Stimulated activated CD8-positive, alpha-beta memory T cell treated with anti-CD3 and anti-CD28 coated beads, Interleukin-15, amount 100 ng/mL, for 24 hours (primary cell): Measurements from ENCODE around the gene SLC38A7.
"Not testable (repeated sequence)": the region's sequence is repeated elsewhere in the genome, so short reads cannot be mapped to it uniquely, and the experiment has no call there.

Source experiments
- DNase-seq: peaks from one replicate; pipeline ENCODE4 v3.0.0-alpha.2; 2020; ENCODE audit warnings: low read depth

SLC38A7 gene

DNA sequence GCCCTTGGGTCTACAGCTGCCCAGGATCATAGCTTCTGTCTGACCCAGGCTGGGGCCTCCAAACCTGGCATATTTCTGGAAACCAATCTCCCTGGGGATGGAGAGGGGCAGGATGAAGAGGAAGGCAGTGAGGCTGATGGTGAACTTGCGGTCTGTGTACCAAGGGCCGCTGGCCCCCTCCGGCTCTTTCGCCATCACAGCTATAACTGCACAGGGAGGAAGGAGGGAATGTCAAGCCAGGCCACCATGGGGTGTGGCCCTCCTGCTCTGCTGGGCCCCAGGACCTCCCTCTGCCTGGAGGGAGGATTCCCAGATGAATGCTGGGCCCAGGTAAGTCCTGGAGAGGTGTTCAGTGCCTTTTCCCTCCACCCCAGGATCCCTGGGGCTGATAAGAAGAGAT lies 6.3 kb downstream of the SLC38A7 start:
- no peak for DNase-seq

DNA sequence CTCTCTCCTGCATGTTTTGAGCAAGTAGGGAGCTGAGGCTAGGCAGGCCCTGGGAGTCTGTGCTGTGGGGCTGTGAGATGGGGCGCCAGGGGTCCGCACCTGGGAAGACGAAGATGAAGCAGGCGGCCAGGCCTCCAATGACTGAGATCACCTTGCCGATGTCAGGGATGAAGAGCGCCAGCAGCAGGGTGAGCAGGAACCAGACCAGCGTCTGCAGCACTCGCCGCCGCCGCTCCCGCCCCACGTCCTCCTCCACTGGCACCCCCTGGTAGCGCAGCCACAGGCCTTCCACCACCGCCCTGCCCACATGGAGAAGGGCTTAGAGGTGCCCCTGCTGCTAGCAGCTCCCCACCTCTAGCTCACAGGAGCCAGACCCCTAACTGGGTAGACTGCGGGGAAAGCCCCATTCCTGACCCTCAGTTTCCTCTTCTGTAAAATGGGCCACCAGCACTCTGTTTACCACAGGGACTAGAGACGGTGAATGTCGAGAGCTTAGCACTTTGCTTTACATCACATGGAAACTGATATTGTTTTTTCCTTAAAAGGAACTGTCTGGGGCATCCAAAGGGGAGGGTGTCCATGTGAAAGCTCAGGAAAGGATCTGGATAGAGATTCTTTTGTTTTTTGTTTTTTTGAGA lies 13.5 kb downstream of the SLC38A7 start:
- no peak for DNase-seq

DNA sequence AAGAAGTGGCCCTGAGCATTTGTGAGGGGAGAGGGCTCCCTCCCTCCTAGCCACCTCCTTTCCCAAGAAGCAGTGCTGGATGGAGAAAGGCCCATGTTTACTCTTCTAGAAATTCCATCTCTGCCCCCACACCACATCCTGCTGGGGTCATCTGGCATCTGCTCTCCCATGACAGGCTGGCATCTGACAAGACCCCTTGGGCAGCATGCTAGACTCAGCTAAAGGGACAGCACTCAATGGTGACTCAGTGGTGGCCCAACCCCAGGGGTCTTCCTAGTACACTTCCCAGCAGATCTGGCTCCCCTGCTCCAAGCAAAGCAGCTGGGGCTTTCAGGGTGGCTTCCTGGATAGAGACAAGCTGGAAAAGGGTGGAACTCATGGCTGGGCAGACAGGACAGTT lies 14.4 kb downstream of the SLC38A7 start:
- no peak for DNase-seq

DNA sequence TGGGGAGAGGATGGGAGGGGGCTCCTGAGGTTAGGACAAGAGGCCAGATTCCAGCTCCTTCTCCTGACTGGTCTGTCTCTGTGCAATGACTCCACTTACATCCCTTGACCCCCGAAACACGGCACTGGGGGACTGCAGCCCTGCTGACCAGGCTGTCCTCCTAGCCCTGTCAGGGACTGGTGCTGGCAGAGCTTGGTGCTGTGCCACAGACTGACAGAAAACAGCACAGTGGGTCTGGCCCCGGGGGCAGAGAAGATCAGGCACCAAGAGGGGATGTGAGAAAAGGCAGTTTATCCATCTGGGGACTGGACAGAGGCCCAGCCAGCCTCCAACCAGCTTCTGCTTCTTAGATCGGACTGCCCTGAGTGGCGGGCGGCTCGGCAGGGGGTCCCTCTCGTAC lies 19.4 kb downstream of the SLC38A7 start:
- no peak for DNase-seq

DNA sequence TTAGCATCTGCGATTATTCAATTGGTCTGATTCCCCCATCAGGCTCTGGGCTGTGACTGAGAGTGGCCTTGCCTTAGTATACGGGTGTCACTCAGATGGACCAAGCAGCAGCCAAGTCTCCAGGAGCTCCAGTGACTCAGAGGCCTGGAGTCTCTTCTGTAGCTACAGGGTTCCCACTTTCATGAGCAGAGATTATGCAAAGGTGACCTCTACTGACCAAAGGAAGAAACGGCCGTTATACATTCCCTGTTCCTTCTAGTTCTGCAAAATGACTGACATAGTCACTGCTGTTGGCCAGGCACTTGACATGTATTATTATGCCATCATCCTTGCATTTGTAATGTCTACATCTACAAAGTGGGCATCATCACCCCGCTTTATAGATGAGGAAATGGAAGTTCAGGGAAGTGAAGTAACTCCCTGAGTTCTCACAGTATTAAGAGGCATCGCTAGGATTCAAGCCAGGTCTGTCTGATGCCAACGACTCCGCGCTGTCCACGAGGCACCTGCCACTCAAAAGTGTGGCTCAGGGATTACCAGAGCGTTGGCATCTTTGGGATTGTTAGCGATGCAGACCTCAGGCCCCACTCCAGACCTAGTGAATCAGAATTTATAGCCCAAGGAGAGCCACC lies 23.3 kb downstream of the SLC38A7 start:
- DNase-seq = no peak

DNA sequence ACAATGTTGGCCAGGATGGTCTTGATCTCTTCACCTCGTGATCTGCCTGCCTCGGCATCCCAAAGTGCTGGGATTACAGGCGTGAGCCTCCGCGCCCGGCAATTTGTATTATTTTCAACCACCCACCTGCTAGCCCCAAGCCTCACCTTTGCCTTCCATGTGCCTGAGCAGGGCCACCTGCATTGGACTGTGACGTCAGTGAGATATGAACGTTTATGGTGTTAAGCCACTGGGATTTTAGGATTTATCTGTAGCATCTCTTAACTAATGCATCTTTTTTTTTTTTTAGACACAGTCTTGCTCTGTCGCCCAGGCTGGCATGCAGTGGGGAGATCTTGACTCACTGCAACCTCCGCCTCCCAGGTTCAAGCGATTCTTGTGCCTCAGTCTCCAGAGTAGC lies 24.7 kb downstream of the SLC38A7 start:
- not testable (repeated sequence) for DNase-seq

DNA sequence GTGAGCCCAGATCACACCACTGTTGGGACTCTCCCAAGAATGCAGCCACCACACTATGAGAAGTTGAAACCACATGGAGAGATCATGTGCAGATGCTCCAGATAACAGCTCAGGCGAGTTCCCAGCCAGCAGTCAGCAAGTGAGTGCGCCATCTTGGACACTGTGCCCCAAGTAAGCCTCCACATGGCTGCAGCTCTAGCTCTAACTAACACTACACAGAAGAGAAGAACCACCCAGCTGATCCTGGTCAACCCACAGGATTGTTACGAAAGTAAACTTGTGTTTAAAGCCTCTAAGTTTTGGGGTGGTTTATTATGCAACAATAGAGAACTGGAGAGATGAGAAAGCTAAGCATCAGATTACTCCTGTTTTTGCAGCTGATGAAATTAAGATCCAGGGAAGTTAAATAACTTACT lies 25.8 kb downstream of the SLC38A7 start:
- DNase-seq = no peak

DNA sequence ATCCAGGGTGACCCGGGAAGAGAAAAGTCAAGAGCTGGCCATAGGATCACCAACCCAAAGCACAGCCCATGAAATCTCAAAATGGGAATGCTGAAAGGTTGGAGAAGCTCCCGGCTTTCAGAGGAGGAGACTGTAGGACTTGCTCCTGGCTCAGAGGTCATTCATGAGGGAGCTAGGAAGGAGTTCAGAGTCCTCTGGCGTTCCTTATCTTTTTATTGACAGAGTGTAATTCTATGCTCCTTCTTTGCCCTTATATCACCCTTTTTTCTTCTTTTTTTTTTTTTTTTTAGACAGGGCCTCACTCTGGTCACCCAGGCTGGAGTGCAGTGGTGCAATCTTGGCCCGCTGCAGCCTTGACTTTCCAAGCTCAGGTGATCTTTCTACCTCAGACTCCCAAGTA lies 27.7 kb downstream of the SLC38A7 start:
- no peak for DNase-seq

DNA sequence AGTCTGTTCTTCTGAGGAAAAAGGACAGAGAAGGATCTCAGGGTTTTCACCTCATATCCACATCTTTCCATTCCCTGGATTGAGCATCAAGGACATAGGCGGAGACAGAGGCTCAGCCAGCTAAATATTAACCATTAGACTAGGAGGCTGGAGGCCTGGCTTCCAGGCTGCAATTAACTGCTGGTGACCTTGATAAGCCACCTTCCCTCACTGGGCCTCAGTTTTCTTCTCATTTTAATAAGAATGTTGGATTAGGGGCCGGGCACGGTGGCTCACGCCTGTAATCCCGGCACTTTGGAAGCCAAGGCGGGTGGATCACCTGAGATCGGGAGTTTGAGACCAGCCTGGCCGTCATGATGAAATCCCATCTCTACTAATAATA lies 29.4 kb downstream of the SLC38A7 start:
- no peak for DNase-seq

DNA sequence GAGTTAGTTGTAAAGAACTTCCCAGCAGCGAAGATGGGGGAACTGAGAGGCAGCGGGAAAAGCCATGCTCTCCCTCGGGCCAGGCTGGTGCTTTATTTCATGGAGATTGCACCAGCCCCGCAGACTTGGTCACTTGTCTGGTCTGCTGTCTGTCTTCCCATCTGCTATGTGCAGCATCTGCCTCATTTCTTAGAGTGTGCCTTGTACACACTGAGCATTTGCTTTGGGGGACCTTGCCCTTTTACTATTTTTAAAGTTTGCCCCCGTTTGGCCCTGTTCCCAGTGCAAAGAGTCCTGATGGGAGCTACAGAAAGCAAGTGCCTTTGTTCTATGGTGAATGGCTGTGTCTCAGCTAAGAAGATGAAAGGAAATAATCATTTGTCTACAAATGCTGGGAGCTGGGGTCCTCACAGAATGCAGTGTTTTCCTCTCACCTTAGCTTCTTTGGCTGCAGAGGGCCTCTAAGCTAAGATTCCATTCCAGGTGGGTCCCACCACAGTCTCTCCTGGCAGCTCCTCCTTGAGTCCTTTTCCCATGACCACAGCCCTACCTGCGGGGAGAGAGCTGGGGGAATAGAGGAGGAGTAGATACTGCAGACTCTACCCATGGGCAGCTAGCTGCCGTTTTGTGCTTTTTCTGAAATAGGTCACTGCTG lies 29.9 kb downstream of the SLC38A7 start:
- DNase-seq = no peak

DNA sequence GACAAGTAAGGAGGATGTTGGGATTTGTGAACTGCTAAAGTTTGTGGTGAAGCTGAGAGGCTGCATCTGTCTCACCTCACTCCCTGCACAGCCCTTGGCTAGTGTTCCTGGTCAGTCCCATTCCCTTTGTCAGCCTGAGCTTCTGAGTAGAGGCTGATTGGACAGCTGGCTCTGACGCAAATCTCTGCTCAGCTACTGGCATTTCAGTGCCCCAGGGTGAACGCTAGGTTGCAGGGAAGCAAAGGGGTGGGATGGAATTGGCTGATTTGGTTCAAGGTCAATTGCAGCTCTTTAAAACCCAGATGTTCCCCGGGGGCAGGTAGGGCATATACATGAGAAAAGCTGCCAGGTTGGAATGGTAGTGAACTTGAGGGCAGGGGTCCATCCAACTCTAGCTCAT lies 31.8 kb downstream of the SLC38A7 start:
- DNase-seq = no peak

DNA sequence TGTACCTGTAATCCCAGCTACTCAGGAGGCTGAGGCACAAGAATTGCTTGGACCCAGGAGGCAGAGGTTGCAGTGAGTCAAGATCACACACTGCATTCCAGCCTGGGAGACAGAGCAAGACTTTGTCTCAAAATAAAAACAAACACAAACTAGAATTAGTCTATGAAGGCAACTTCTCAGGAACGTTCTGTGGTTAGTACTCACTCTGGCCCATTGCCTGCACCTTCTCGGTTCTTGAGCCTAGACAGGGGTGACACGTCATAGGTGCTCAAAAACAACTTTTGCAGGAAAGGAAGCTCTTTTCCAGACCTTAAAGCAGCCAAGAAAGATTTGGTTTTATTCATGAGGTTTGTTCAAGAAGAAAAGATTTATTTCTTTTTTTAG lies 32.6 kb downstream of the SLC38A7 start:
- no peak for DNase-seq

DNA sequence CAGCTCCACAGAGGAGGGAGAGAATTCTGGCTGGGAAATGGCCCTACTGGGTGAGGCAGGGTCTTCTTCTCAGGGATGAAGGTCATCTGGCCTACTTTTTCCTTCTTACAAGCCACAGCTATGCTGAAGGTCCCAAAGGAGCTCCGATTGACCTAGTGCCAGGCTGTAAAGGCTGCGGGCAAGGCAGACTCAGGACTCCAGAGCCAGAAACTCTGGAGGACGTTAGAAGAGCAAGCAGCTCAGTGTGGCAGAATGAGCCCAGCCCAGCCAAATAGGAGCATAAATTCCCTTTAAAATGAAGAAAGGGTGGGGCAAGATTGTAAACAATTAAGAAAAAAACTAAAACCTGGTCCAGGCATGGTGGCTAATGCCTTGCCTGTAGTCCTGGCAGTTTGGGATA lies 34.9 kb downstream of the SLC38A7 start:
- DNase-seq = no peak

DNA sequence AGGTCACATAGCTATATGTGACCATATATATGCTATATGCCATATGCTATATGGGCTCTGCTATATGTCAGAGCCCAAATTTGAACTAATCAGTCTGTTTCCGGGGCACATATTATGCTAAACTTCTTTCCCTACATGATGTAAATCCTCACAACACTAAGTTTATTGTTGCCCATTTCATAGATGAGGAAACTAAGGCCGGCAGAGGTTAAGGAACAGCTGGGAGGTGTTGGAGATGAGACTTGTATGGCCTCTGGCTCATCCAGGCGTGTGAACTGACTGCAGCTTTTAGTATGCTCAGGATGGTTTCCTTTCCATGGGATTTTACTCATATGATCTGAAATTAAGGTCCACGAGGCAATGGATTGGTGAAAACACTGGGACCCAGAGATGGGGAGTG lies 37.5 kb downstream of the SLC38A7 start:
- no peak for DNase-seq

DNA sequence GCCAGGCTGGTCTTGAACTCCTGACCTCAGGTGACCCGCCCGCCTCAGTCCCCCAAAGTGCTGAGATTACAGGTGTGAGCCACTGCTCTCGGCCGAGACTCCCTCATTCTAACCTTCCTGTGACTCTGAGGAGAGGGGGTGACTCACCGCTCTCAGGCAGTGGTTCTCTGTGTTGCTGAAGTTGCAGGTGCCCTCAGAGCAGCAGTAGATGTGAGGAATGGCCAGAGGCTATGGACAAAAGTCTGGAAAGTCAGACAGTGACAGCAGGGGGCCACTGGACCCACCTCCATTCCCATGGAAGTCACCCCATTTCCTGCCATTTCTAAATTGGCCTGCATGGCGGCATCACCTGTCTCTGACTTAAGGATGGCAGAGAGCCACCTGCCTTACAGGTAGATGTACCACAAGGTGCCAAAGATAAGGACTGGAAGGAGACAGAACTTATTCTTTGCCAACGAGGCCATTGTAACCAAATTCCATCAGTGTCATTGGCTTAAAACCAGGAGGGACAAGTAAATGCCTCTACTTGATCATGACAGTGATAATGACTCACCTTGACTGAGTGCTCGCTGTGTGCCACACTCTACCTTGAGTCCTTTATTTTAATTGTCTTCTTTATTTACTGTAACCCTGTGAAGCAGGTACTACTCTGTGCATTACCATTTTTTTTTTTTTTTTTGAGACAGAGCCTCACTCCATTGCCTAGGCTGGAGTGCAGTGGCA lies 39.6 kb downstream of the SLC38A7 start:
- no peak for DNase-seq

DNA sequence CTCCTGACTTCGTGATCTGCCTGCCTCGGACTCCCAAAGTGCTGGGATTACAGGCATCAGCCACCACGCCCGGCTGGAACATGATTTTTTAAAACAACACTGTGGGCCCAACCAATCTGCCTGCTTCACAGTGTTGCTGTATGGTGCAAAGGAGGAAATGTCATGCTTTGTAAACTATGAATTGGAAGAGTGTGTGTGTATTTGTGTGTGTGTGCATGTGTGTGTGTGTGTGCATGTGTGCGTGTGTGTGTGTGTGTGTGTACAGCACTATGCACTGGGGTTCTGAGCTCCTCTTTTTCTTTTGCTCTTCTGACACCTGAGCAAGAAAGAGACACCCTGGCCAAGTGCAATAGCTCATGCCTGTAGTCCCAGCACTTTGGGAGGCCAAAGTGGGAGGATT lies 40.5 kb downstream of the SLC38A7 start:
- no peak for DNase-seq

DNA sequence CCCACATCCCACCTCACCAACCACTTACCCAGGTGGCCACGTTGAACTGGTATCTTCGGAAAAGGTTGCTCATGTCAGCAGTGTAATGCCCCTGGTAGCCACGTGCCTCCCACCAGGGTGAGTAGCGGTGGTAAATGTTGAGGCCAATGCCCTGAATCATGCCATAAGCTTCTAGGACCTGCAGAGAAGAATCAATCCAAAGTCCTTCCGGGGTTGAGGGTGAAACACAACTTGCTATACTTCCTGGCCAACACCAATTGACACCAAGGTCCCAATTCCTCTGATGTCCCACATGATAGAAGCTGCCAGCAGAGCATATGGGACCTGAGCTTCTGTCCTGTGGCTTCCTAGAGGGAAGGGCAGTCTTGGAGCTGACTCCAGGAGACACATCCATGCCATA lies 43.6 kb downstream of the SLC38A7 start:
- no peak for DNase-seq

DNA sequence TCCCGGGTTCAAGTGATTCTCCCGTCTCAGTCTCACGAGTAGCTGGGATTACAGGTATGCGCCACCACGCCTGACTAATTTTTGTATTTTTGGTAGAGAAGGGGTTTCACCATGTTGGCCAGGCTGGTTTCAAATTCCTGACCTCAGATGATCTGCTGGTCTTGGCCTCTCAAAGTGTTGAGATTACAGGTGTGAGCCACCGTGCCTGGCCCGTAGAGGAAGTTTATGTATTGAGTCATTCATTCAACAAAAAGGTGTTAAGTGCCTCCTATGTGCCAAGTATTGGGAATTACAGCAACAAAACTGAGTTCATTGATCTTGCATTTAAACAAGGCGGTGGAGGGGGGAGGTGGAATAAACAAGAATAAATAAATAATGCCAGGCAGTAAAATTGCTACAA lies 44.7 kb downstream of the SLC38A7 start:
- DNase-seq = no peak

DNA sequence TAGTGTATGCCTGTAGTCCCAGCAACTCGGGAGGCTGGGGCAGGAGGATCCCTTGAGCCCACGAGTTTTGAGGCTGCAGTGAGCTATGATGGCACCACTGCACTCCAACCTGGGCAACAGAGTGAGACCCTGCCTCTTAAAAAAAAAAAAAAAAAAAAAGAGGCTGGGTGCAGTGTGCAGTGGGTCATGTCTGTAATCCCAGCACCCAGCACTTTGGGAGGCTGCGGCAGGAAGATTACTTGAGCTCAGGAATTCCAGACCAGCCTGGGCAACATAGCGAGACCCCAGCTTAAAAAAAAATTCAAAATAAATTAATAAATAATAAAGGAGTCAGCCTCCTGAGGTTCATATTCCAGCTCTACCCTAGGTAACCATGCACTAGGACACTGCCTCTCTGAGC lies 45.3 kb downstream of the SLC38A7 start:
- no peak for DNase-seq

DNA sequence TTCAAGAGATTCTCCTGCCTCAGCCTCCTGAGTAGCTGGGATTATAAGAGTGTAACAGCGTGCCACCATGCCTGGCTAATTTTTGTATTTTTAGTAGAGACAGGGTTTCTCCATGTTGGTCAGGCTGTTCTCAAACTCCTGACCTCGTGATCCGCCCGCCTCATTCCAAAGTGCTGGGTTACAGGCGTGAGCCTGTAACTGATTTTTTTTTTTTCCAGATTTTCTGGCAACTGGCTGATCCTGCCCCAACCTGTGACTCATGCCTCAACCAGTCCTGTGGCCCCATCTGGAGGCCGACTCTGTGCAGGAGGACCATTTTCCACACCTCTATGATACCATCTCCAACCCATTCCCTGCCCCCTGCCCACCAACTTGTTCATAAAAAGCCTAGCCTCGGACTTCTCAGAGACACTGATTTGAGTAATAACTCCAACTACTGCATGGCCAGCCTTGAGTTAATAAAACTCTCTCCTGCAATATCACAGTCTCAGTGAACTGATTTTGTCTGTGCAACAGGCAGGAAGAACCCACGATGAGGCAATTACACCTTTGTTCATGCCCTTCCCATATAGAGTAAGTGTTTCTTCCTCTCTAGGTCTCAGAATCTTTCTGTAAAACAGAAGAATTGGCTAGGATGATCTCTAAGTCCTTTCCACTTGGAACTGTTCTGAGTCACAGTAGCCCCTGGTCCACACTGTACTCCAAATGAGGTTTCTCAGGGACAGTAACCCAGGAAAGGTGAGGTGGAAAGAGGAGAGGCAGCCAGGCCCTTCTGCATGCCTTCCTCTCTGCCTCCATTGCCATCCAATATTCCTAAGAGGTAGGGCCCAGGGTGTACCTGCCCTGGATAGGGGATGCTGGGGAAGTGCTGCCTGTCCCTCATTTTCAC lies 46.2 kb downstream of the SLC38A7 start:
- DNase-seq = no peak

DNA sequence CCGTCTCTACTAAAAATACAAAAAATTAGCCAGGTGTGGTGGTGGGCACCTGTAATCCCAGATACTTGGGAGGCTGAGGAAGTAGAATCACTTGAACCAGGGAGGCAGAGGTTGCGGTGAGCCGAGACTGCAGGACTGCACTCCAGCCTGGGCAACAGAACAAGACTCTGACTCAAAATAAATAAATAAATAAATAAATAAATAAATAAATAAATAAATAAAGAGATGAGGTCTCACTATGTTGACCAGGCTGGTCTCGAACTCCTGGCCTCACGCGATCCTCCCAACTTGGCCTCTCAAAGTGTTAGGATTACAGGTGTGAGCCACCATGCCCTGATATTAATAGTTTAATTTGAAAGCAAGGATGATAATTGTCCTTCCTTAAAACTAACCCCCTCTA lies 47.5 kb downstream of the SLC38A7 start:
- not testable (repeated sequence) for DNase-seq

DNA sequence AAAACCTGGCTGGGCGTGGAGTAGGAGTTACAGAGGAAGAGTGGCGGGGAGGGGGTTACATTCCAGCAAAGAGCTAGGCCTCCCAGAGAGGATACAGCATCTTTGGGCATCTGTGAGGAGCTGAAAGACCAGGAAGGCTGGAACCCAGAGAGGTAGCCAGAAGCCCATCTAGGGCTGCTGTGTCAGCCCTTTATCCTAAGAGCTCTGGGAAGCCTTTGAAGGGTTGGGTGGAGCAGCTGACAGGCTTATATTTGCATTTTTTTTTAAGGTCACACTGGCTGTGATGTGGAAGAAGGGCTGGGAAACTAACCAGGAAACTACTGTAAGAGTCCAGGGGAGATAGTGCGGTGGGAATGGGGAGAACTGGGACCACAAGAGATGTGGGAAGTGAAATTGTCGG lies 48.1 kb downstream of the SLC38A7 start:
- no peak for DNase-seq
